ENCODE results near the gene SLC24A2.
"Not testable (repeated sequence)": the region's sequence is repeated elsewhere in the genome, so short reads cannot be mapped to it uniquely, and the experiment has no call there.

SLC24A2 gene

GRCh38 chr9:19788614-19789271 lies at the start of gene SLC24A2:
TSS of gene SLC24A2 (minus strand) at chr9:19789037.
- DNase-seq: no peak

GRCh38 chr9:19833331-19833730 lies 44.5 kb upstream of the SLC24A2 start:
- not testable (repeated sequence) for DNase-seq

GRCh38 chr9:19830796-19831195 lies 42.0 kb upstream of the SLC24A2 start:
- DNase-seq: no peak

- no peak for DNase-seq
These were observed 39.8 kb upstream of the SLC24A2 start for GRCh38 chr9:19828576-19829109.

- DNase-seq: no peak
These were observed 27.9 kb upstream of the SLC24A2 start for GRCh38 chr9:19816769-19817168.

- no peak for DNase-seq
These were observed 23.4 kb upstream of the SLC24A2 start for GRCh38 chr9:19812194-19812593.

- no peak for DNase-seq
These were observed 20.8 kb upstream of the SLC24A2 start for GRCh38 chr9:19809422-19810269.

- DNase-seq: no peak
These were observed 18.5 kb upstream of the SLC24A2 start for GRCh38 chr9:19807182-19807892.

GRCh38 chr9:19804431-19804830 lies 15.6 kb upstream of the SLC24A2 start:
- DNase-seq: no peak

- no peak for DNase-seq
These were observed 12.0 kb upstream of the SLC24A2 start for GRCh38 chr9:19800884-19801283.

- DNase-seq: no peak
These were observed 10.9 kb upstream of the SLC24A2 start for GRCh38 chr9:19799784-19800183.

- no peak for DNase-seq
These were observed 685 bp downstream of the SLC24A2 start for GRCh38 chr9:19788152-19788551.

- DNase-seq: no peak
These were observed 1.2 kb downstream of the SLC24A2 start for GRCh38 chr9:19787672-19788071.

GRCh38 chr9:19785230-19785629 lies 3.6 kb downstream of the SLC24A2 start:
- no peak for DNase-seq

GRCh38 chr9:19784136-19784535 lies 4.7 kb downstream of the SLC24A2 start:
- no peak for DNase-seq

- DNase-seq: no peak
These were observed 5.3 kb downstream of the SLC24A2 start for GRCh38 chr9:19783500-19783899.

- DNase-seq: no peak
These were observed 6.8 kb downstream of the SLC24A2 start for GRCh38 chr9:19782005-19782404.

- DNase-seq: no peak
These were observed 7.6 kb downstream of the SLC24A2 start for GRCh38 chr9:19781240-19781639.

- no peak for DNase-seq
These were observed 17.4 kb downstream of the SLC24A2 start for GRCh38 chr9:19771446-19771845.

GRCh38 chr9:19770973-19771372 lies 17.9 kb downstream of the SLC24A2 start:
- no peak for DNase-seq

GRCh38 chr9:19769213-19769612 lies 19.6 kb downstream of the SLC24A2 start:
- no peak for DNase-seq

- DNase-seq: no peak
These were observed 20.0 kb downstream of the SLC24A2 start for GRCh38 chr9:19768798-19769197.

GRCh38 chr9:19759066-19759465 lies 29.8 kb downstream of the SLC24A2 start:
- no peak for DNase-seq
